Common myeloid progenitor, CD34-positive (primary cell): ENCODE measurements around the gene TBXAS1.

Experiments used
- CTCF ChIA-PET: fragments of 350-600 bp; sonication (Branson Sonifier 250); formaldehyde crosslinking; loops from one replicate; lab custom pipeline; 2021; ENCODE audit warnings: antibody characterized with exemption; lab: Charles Lee
- POLR2A ChIA-PET: fragments of 350-600 bp; sonication (Branson Sonifier 250); formaldehyde crosslinking; loops from one replicate; lab custom pipeline; 2021; ENCODE audit warnings: antibody characterized with exemption; lab: Charles Lee
- DNase-seq, 3 donors: peaks; one replicate each; pipeline versions ENCODE4 v3.0.0 to v3.0.0-alpha.2; 2013
- H3K27ac ChIP-seq, 2 experiments: 1 replicate in 1 of 2; 2 replicates in 1 of 2; pipeline ENCODE4 v1.7.0; 2013; ENCODE audit warnings: inconsistent platforms in 2 of 2, low read length in 2 of 2, mild to moderate bottlenecking in 2 of 2, low read depth in 1 of 2, moderate library complexity in 1 of 2; ENCODE audit not compliant: severe bottlenecking in 2 of 2, insufficient read depth in 1 of 2, poor library complexity in 1 of 2
- H3K27me3 ChIP-seq, 5 experiments: replicated peaks in 2 of 5; 1 replicate in 3 of 5; 2 replicates in 2 of 5; pipeline versions ENCODE4 v1.6.1 to v1.7.0; 2013; ENCODE audit warnings: low read length in 4 of 5, mild to moderate bottlenecking in 2 of 5, moderate library complexity in 2 of 5, inconsistent platforms in 1 of 5; ENCODE audit not compliant: insufficient read depth in 5 of 5, control insufficient read depth in 4 of 5
- H3K36me3 ChIP-seq, 4 experiments: 1 replicate in 2 of 4; 2 replicates in 2 of 4; pipeline versions ENCODE4 v1.6.1 to v1.7.0; 2013; ENCODE audit warnings: low read length in 3 of 4, control low read depth in 1 of 4, mild to moderate bottlenecking in 1 of 4; ENCODE audit not compliant: control insufficient read depth in 4 of 4, insufficient read depth in 4 of 4
- H3K4me1 ChIP-seq, 4 experiments: 1 replicate in 3 of 4; 2 replicates in 1 of 4; pipeline versions ENCODE4 v1.6.1 to v1.7.1; 2013; ENCODE audit warnings: low read length in 3 of 4, mild to moderate bottlenecking in 3 of 4, control low read depth in 1 of 4, inconsistent platforms in 1 of 4, moderate library complexity in 1 of 4; ENCODE audit not compliant: control insufficient read depth in 4 of 4, insufficient read depth in 4 of 4; ENCODE audit errors: control extremely low read depth in 1 of 4
- H3K4me3 ChIP-seq, 7 experiments: 1 replicate in 4 of 7; 2 replicates in 3 of 7; pipeline versions ENCODE4 v1.5.1 to v1.7.0; 2013; ENCODE audit warnings: mild to moderate bottlenecking in 7 of 7, low read length in 6 of 7, moderate library complexity in 6 of 7, inconsistent platforms in 2 of 7, low read depth in 2 of 7, control low read depth in 1 of 7; ENCODE audit not compliant: insufficient read depth in 4 of 7, control insufficient read depth in 1 of 7; ENCODE audit errors: extremely low read depth in 1 of 7
- H3K9me3 ChIP-seq, 5 experiments: 1 replicate in 4 of 5; 2 replicates in 1 of 5; pipeline versions ENCODE4 v1.6.1 to v1.7.1; 2013; ENCODE audit warnings: low read length in 4 of 5, mild to moderate bottlenecking in 2 of 5, inconsistent platforms in 1 of 5, low read depth in 1 of 5, moderate library complexity in 1 of 5; ENCODE audit not compliant: control insufficient read depth in 4 of 5, insufficient read depth in 2 of 5; ENCODE audit errors: control extremely low read depth in 1 of 5
- WGBS: methylation state at CpG from one replicate; pipeline ENCODE4 v1.1.5; 2013; ENCODE audit not compliant: insufficient coverage; 5-methylcytosine and 5-hydroxymethylcytosine counted together

TBXAS1 gene

GRCh38 chr7:140036224-140036962 lies 207.3 kb downstream of the TBXAS1 start:
- Histone ChIP-seq H3K4me1 (peaks cover 0 to 12% (median 8%) of the 10 kb centered on the region in 4 experiments), H3K9me3 (no peaks in the 10 kb centered on the region), H3K36me3 (peaks cover 7 to 50% (median 25%) of the 10 kb centered on the region in 4 experiments), H3K4me3 (no peak overlapping the region), H3K27me3 (no peaks in the 10 kb centered on the region), H3K27ac (no peak overlapping the region)
- peak; percentile 31 to 64 (median 62) for DNase-seq
- ChIA-PET POLR2A (no interaction called here), CTCF (no interaction called here)
- 24% methylated on average over 7 of the region's 11 CpGs for WGBS

- CTCF ChIA-PET: no interaction called here
- WGBS: 98% methylated on average over 5 of the region's 7 CpGs
- no peak for DNase-seq
- no peaks in the 10 kb centered on the region for H3K27me3 ChIP-seq
- H3K36me3 ChIP-seq: peaks cover 7 to 47% (median 22%) of the 10 kb centered on the region in 4 experiments
- H3K4me1 ChIP-seq: peaks cover 0 to 16% (median 10%) of the 10 kb centered on the region in 4 experiments
- POLR2A ChIA-PET: no interaction called here
- H3K9me3 ChIP-seq: no peaks in the 10 kb centered on the region
- H3K4me3 ChIP-seq: no peak overlapping the region
- H3K27ac ChIP-seq: no peak overlapping the region
Measured at GRCh38 chr7:140039066-140039465, 210.0 kb downstream of the TBXAS1 start.

GRCh38 chr7:140039896-140040295 lies 210.8 kb downstream of the TBXAS1 start:
- WGBS: 97% methylated on average over 10 of the region's 12 CpGs
- DNase-seq: no peak
- ChIA-PET CTCF (interaction anchor here (0.5 kb wide), 1 partner anchor 652 kb away, joined by 3 read pairs; no protein-coding TSS in a partner anchor), POLR2A (no interaction called here)
- H3K36me3 ChIP-seq: peaks cover 7 to 46% (median 23%) of the 10 kb centered on the region in 4 experiments
- peaks cover 0 to 16% (median 10%) of the 10 kb centered on the region in 4 experiments for H3K4me1 ChIP-seq
- H3K27ac ChIP-seq: no peak overlapping the region
- no peaks in the 10 kb centered on the region for H3K9me3 ChIP-seq
- no peaks in the 10 kb centered on the region for H3K27me3 ChIP-seq
- H3K4me3 ChIP-seq: no peak overlapping the region

- Histone ChIP-seq H3K9me3 (no peaks in the 10 kb centered on the region), H3K4me1 (peaks cover 0 to 9% (median 2%) of the 10 kb centered on the region in 4 experiments), H3K27me3 (no peaks in the 10 kb centered on the region), H3K36me3 (peaks cover 14 to 52% (median 28%) of the 10 kb centered on the region in 4 experiments), H3K4me3 (no peak overlapping the region), H3K27ac (no peak overlapping the region)
- ChIA-PET POLR2A (no interaction called here), CTCF (interaction anchor here (0.7 to 0.9 kb wide), 2 partner anchors 15 to 424 kb away, joined by 3 to 4 read pairs; no protein-coding TSS in a partner anchor)
- WGBS: 88% methylated on average over 11 of the region's 12 CpGs
- DNase-seq: no peak
Measured at GRCh38 chr7:140041659-140042385, 212.8 kb downstream of the TBXAS1 start.

GRCh38 chr7:140042386-140042670 lies 213.3 kb downstream of the TBXAS1 start:
- Histone ChIP-seq H3K36me3 (peaks cover 14 to 49% (median 27%) of the 10 kb centered on the region in 4 experiments), H3K27ac (no peak overlapping the region), H3K27me3 (no peaks in the 10 kb centered on the region), H3K9me3 (no peaks in the 10 kb centered on the region), H3K4me1 (peaks cover 0 to 8% (median 0%) of the 10 kb centered on the region in 4 experiments), H3K4me3 (no peak overlapping the region)
- ChIA-PET CTCF (interaction anchor here (0.7 to 0.9 kb wide), 2 partner anchors 15 to 425 kb away, joined by 3 to 4 read pairs; no protein-coding TSS in a partner anchor), POLR2A (no interaction called here)
- no peak for DNase-seq
- 66% methylated on average over 9 of the region's 10 CpGs for WGBS

GRCh38 chr7:140044251-140044650 lies 215.2 kb downstream of the TBXAS1 start:
- DNase-seq: no peak
- Histone ChIP-seq H3K4me3 (no peak overlapping the region), H3K9me3 (no peaks in the 10 kb centered on the region), H3K27ac (no peak overlapping the region), H3K27me3 (no peaks in the 10 kb centered on the region), H3K36me3 (peaks cover 12 to 35% (median 18%) of the 10 kb centered on the region in 4 experiments), H3K4me1 (peaks cover 0 to 8% (median 0%) of the 10 kb centered on the region in 4 experiments)
- POLR2A ChIA-PET: interaction anchor here (0.6 kb wide), 1 partner anchor 45 kb away, joined by 3 read pairs; no protein-coding TSS in a partner anchor
- WGBS: 100% methylated on average over 5 of the region's 6 CpGs
- CTCF ChIA-PET: interaction anchor here (0.7 to 1.4 kb wide), 2 partner anchors 16 to 29 kb away, joined by 3 to 4 read pairs; no protein-coding TSS in a partner anchor
